NCI-H82 (cell line): ENCODE results near the gene C1GALT1C1L.
"Not testable (repeated sequence)": the region's sequence is repeated elsewhere in the genome, so short reads cannot be mapped to it uniquely, and the experiment has no call there.

ENCODE experiments used
- DNase-seq: peaks from one replicate; lab custom pipeline; 2025; lab: John Stamatoyannopoulos, UW

C1GALT1C1L gene

DNA sequence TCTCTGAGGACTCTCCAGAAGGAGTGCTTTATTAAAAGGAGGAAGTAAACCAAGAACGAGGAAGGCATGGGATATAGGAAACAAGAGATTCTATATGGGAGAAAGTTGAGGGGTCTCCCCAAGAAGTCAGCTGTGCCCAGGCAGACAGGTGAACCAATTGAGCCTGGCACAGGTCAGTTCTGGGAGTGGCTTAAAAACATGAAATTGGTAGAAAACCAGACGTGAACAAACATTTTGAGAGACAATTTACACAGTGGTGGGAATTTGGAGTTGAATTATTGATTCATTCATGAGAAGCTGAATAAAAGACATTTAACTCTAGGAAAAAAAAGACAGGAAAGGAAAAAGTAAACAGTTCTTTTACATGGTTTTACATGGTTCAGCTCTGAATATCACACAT lies 22.7 kb downstream of the C1GALT1C1L start:
- DNase-seq = no peak

DNA sequence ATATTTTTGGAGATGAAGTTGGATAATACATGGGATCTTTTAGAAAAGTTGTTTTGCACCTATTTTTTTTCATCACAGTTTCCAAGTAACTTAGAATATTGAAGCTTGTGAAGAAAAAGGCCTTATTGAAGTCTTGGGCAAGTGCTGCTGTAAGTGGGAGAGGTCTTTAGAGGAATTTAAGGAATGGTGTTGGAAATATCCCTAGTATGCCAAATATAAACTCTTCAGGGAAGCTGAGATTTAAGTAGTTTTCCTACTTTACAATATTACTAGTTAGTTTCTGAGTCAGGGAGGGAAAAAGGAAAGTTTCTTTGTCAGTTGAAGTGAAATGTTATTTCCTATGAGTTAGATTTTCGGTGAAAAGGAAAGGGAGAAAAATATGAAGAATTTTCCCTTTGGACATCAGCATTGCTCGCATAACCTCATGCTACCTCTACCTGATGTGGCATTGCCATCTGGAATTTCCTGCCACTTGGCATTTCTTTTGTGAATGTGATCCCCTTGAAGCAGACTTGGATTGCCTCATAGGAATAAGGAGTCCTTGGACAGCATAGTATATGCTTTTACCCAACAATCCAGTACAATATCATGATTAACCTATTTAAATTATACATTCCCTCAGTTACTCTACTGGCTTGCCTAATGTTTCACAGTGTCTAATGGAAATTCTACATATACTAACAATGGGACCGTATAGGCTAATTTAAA lies 27.1 kb downstream of the C1GALT1C1L start:
- DNase-seq = no peak

DNA sequence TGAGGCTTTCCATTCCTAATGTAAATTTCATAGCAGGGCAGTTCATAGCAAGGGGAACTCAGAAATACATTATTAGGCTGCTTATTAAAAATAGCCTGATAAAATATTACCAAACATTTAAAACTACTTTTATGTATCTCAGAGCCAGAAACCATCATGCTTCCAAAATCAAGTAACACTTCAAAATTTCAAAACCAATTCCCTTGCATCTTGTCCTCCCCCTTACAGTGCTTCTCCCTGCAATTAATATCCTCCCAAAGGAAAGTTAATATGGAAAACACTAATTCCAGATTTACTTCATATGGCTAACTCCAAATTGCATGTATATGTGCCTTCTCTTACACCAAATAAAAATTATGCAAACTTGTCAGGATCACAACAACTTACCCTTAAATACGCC lies 32.5 kb downstream of the C1GALT1C1L start:
- no peak for DNase-seq

DNA sequence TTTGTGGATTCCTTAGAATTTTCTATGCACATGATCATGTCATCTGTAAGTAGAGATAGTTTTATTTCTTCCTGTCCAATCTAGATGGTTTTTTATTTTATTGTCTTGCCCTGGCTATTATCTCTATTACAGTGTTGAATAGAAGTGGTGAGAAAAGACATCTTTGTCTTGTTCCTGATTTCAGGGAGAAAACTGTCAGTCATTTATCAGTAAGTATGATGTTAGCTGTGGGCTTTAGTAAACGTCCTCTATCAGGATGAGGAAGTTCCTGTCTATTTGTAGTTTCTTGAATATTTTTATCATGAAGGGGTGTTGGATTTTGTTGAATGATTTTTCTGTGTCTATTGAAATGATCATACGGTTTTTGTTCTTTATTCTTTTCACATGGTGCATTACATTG lies 33.9 kb downstream of the C1GALT1C1L start:
- DNase-seq = no peak

DNA sequence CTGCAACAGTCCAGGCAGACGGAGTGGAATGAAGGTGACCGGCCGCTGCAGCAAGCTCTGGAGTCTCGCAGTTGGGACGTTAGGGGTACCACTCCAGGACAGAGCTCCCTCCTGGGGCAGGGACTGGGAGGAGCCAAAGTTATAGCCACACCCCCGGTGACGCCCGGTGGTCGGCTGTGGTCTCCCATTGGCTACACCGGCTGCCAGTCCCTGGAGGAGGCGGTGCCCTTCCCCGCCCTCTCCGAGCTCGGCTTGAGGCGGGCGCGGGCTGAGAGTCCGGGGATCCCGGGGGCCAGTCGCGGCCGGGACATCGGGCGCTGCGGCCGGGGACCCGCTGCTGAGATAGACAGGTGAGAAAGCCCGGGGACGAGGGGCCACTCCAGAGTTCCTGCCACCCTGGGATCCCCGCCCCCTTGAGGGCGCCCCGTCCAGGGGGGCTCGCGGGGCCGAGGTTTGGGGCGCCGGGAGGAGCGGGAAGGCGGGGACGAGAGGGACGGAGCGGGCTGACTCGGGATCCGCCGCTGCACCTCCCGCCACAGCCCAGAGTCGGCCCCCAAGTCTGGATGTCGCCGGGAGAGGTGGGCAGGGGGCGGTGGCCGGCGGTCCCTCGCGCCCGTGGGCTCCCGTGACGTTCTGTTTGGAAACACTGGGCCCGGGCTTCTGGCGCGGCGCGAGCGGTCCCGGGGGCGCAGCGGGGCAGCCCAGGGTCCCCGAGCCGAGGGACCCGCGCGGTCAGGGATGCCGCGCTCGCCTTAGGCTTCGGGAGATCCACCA lies 39.0 kb downstream of the C1GALT1C1L start, which contains the start of gene PLEKHH2:
PLEKHH2 (plus strand) TSS at position 231 of the 774 bp plus-strand sequence. CDS start 7,414 bp downstream, outside the sequence.
- peak; percentile 91 for DNase-seq

DNA sequence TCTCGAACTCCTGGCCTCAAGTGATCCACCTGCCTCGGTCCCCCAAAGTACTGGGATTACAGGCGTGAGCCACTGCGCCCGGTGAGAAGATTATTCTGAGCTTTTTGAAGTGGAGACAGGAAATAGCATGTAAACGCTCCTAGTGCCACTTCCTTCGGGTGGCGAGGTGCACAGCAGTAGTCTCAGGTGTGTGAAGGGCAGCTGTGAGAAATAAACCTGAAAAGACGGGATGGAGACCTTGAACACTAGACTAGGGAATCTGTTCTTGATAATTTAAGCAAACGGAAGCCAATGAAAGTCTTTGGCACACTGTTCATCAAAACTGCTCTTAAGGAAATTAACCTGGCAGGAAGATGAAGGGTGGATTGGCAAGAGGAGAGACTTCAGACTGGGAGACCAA lies 39.6 kb downstream of the C1GALT1C1L start:
- DNase-seq = peak; percentile 64

DNA sequence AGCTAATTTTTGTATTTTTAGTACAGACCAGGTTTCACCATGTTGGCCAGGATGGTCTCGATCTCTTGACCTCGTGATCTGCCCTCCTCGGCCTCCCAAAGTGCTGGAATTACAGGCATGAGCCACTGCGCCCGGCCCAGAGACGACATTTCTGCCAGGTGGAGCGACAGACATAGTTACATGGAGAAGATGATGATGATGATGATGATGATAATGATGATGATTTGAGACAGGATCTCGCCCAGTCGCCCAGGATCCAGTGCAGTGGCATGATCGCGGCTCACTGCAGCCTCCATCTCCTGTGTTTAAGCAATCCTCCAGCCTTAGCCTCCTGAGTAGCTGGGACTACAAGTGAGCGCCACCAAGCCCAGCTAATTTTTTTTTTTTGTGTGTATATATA lies 40.1 kb downstream of the C1GALT1C1L start:
- DNase-seq = not testable (repeated sequence)

DNA sequence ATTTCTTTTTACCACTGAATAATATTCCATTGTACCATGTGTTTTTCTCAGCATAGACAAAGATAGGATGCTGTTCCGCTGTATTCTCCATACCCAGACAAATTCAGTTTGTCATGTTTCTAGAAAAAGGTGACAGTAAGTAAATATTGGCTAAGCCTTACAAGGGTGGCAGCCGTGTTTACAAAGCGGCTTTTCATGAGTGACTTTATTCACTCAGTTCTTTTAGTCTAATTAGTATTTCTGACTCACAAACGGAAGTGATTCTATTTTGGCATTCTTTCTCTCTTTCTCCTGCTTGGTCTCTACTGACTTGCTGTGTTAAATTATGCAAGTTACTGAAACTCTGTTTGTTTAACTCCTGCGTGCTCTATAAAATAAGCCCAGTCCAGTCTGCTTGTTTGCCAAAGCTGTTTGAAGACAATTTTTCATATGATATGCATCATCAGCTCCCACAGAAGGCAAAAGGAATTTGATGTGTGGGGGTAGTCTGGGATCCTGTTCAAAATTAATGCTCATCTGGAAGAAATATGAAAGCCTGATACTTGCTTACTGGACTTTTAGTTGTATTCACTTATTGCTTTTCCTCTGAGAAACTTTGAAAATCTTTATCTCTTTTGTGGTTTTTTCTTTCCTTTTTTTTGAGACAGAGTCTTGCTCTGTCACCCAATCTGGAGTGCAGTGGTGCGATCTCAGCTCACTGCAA lies 41.5 kb downstream of the C1GALT1C1L start:
- DNase-seq = peak; percentile 45

DNA sequence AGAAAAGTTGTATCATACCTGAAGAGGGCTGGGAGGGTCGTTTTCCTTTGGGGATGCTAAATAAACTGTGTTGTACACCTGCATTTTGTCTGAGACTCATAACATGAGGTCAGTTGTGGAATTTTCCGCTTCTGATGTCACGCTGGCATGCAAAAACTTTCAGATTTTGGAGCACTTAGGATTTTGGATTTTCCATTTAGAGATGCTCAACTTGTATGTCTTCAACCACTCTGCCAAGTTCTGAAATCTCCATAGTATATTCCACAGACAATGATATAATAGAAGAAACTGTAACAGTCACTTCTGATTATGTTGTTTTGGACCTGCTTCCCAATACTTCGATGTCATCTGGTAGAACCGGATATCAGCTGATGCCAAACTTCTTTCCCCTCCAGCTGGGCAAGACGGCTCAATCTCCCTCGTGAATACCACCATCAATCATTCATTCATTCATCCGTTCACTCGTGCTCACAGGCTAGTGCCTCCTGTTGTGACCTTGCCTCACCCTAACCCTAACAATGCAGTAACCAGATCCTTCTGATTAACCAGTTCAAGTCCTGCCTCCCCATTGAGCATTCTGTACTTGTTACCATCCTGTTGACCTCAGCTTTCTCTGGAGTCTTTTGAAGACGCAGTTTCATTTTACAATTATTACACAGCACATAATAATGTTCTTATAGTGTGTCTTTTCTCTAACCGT lies 44.5 kb downstream of the C1GALT1C1L start:
- DNase-seq = no peak
